ENCODE measurements around the gene SH3BP5. TPM values are rescaled to one million over a fixed set of nuclear protein-coding genes. Genes with fewer than 3 reads are reported as not detected.

SH3BP5 gene
- total and polyA plus RNA-seq, 4 donors = 50.3 to 76.6 (median 67.3) TPM

- H3K27ac ChIP-seq (ENCODE audit: low read depth in 1 of 2, low read length in 1 of 2) = no peak overlapping the region
- no peaks in the 10 kb centered on the region for H3K9me3 ChIP-seq (ENCODE audit: control insufficient read depth in 4 of 4, insufficient read depth in 3 of 4, low read length in 3 of 4)
- no peak overlapping the region for H3K4me3 ChIP-seq
- TF ChIP-seq CTCF (IDR thresholded peaks at IDR 0.05; ENCODE audit: control extremely low read depth, extremely low read depth) = no peak
- ATAC-seq (ENCODE audit: insufficient read depth, low FRiP score) (no peak), DNase-seq (no peak)
- H3K4me1 ChIP-seq (ENCODE audit: control insufficient read depth in 5 of 5, insufficient read depth in 5 of 5, low read length in 5 of 5) = peaks cover 0 to 6% (median 0%) of the 10 kb centered on the region in 5 donors
- peaks cover 17 to 39% (median 24%) of the 10 kb centered on the region in 4 donors for H3K36me3 ChIP-seq (ENCODE audit: control insufficient read depth in 4 of 4, insufficient read depth in 4 of 4, low read length in 4 of 4)
- WGBS, 2 donors = 94 to 96% methylated on average over 1 of the region's 1 CpG
- H3K27me3 ChIP-seq (ENCODE audit: control insufficient read depth in 3 of 3, insufficient read depth in 3 of 3, low read length in 2 of 3) = no peaks in the 10 kb centered on the region
- no peak overlapping the region for H3K9ac ChIP-seq (ENCODE audit: insufficient read depth in 1 of 2, low read length in 2 of 2)
Measured at GRCh38 chr3:15214758-15215157, 117.6 kb downstream of the SH3BP5 start.

GRCh38 chr3:15211937-15212336, 120.4 kb downstream of the SH3BP5 start:
- Histone ChIP-seq H3K9me3 (ENCODE audit: control insufficient read depth in 4 of 4, insufficient read depth in 3 of 4, low read length in 3 of 4) (no peaks in the 10 kb centered on the region), H3K4me3 (no peak overlapping the region), H3K27me3 (ENCODE audit: control insufficient read depth in 3 of 3, insufficient read depth in 3 of 3, low read length in 2 of 3) (no peaks in the 10 kb centered on the region), H3K9ac (ENCODE audit: insufficient read depth in 1 of 2, low read length in 2 of 2) (no peak overlapping the region), H3K4me1 (ENCODE audit: control insufficient read depth in 5 of 5, insufficient read depth in 5 of 5, low read length in 5 of 5) (peaks cover 0 to 15% (median 6%) of the 10 kb centered on the region in 5 donors), H3K27ac (ENCODE audit: low read depth in 1 of 2, low read length in 1 of 2) (no peak overlapping the region), H3K36me3 (ENCODE audit: control insufficient read depth in 4 of 4, insufficient read depth in 4 of 4, low read length in 4 of 4) (peaks cover 7 to 21% (median 12%) of the 10 kb centered on the region in 4 donors)
- DNase-seq (no peak), ATAC-seq (ENCODE audit: insufficient read depth, low FRiP score) (no peak)
- no peak for TF ChIP-seq CTCF (IDR thresholded peaks at IDR 0.05; ENCODE audit: control extremely low read depth, extremely low read depth)

- WGBS, 2 donors = 68 to 75% methylated on average over 5 of the region's 5 CpGs
- Histone ChIP-seq H3K9me3 (ENCODE audit: control insufficient read depth in 4 of 4, insufficient read depth in 3 of 4, low read length in 3 of 4) (no peaks in the 10 kb centered on the region), H3K27me3 (ENCODE audit: control insufficient read depth in 3 of 3, insufficient read depth in 3 of 3, low read length in 2 of 3) (no peaks in the 10 kb centered on the region), H3K4me1 (ENCODE audit: control insufficient read depth in 5 of 5, insufficient read depth in 5 of 5, low read length in 5 of 5) (peaks cover 0 to 20% (median 6%) of the 10 kb centered on the region in 5 donors), H3K9ac (ENCODE audit: insufficient read depth in 1 of 2, low read length in 2 of 2) (peak overlapping the region in 1 of 2 donors; percentile 84), H3K27ac (ENCODE audit: low read depth in 1 of 2, low read length in 1 of 2) (no peak overlapping the region), H3K4me3 (no peak overlapping the region), H3K36me3 (ENCODE audit: control insufficient read depth in 4 of 4, insufficient read depth in 4 of 4, low read length in 4 of 4) (peaks cover 3 to 11% (median 4%) of the 10 kb centered on the region in 4 donors)
- ATAC-seq (ENCODE audit: insufficient read depth, low FRiP score) (no peak), DNase-seq (no peak)
- TF ChIP-seq CTCF (IDR thresholded peaks at IDR 0.05; ENCODE audit: control extremely low read depth, extremely low read depth) = no peak
Measured at GRCh38 chr3:15207836-15208504, 124.4 kb downstream of the SH3BP5 start.
